ENCODE measurements around the gene MACROD2.

The MACROD2 gene

DNA sequence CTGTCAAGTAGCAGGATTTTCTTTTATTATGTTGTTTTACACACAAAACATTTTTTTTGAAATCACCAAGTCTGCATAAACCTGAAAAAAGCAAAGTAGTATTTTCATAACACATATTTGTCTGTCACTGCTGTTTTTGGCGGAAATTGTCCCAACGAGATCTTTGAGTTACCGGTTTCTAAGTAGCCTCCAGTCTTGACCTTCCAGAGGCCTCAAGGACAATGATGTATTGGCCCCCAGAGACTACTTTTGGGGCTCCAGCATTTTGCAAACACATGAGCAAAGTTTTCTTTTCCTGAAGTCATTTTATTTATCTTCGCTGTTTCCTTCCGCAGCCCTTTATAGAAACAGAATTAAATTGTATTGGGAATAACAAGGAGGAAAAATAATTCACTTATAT lies 1715.3 kb downstream of the MACROD2 start:
- DNase-seq (ENCODE audit: low read depth, low spot score): no peak

- DNase-seq (ENCODE audit: low read depth, low spot score): no peak
Observed at GRCh38 chr20:15711177-15711576, 1715.9 kb downstream of the MACROD2 start.

GRCh38 chr20:15716256-15716655 lies 1720.9 kb downstream of the MACROD2 start:
- no peak for DNase-seq (ENCODE audit: low read depth, low spot score)

GRCh38 chr20:15726416-15726815 lies 1731.1 kb downstream of the MACROD2 start:
- no peak for DNase-seq (ENCODE audit: low read depth, low spot score)

GRCh38 chr20:15734052-15734451 lies 1738.7 kb downstream of the MACROD2 start:
- no peak for DNase-seq (ENCODE audit: low read depth, low spot score)

- no peak for DNase-seq (ENCODE audit: low read depth, low spot score)
Observed at GRCh38 chr20:15739035-15739434, 1743.7 kb downstream of the MACROD2 start.

GRCh38 chr20:15740046-15740775 lies 1744.9 kb downstream of the MACROD2 start:
- DNase-seq (ENCODE audit: low read depth, low spot score): no peak

- no peak for DNase-seq (ENCODE audit: low read depth, low spot score)
Observed at GRCh38 chr20:15742087-15742486, 1746.8 kb downstream of the MACROD2 start.

DNA sequence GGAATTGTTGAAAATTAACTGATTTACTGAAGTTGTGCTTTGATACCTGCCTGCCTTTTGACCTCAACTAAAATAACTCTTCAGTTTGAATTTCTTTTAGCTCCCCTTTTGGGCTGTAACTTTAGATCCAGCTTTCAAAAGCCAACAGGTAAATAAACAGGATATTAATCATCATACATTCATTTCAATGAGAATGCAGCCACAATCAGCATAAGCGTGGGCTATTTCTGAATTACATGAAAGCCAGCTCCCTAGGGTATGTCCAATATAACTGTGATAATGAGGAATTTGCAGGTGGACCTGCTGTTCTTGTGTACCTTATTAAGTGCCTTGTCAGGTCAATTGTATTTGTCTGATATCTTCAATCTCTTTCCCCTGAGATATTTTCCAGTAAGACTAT lies 1747.3 kb downstream of the MACROD2 start:
- no peak for DNase-seq (ENCODE audit: low read depth, low spot score)

DNA sequence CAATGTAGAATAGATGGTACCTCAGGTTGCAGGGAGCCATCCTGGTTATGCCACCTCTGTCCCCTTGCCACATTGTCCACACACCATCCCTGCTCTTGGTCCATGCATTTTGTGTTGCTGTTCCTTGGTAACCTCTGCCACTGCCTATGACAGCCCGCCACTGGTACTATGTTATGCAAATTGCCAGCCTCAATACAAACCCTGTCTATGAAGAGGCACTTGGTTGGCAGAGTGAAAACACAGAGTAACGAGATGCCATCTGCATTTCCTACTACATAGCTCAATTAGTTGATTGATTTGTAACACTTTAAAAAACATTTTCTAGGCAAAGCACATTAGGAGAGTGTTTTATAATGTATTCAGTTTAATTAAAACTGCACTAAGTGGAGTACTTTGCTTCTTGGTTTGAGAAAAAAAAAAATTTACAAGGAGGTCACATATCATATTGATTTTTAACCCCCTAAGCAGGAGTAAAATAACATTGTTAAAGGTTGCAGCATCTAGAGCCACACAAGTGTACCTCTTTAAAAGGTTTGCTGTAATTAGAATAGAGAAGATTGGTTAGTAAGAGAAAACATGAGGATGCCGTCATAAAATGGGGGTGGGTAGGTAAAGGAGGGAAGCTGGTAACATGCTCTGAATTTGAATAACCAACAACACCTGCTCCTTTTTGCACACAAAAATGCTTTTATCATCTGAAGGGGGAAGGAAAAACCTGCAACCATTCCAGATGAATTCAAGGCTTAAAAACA lies 1760.9 kb downstream of the MACROD2 start:
- DNase-seq (ENCODE audit: low read depth, low spot score): no peak

- DNase-seq (ENCODE audit: low read depth, low spot score): no peak
Observed at GRCh38 chr20:15756754-15757115, 1761.4 kb downstream of the MACROD2 start.

- DNase-seq (ENCODE audit: low read depth, low spot score): no peak
Observed at GRCh38 chr20:15759594-15759993, 1764.3 kb downstream of the MACROD2 start.

GRCh38 chr20:15760001-15760621 lies 1764.8 kb downstream of the MACROD2 start:
- DNase-seq (ENCODE audit: low read depth, low spot score): no peak

DNA sequence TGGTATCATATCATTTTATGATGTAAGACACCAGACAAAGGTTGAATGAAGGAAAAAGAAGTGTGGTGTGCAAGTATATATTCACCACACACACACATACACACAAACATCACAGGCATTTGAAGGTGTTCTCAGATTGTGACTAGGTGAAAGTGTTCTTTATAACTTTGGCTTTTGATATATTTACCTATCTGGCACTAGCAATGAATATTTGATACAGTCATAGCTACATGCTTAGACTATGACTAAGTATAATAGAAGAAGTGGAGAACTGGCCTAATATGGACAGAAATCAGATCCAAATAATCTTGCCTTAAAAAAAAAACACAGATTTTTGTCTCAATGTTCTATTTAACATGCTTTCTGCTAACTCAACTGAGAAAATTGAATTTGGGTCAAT lies 1768.0 kb downstream of the MACROD2 start:
- DNase-seq (ENCODE audit: low read depth, low spot score): no peak

DNA sequence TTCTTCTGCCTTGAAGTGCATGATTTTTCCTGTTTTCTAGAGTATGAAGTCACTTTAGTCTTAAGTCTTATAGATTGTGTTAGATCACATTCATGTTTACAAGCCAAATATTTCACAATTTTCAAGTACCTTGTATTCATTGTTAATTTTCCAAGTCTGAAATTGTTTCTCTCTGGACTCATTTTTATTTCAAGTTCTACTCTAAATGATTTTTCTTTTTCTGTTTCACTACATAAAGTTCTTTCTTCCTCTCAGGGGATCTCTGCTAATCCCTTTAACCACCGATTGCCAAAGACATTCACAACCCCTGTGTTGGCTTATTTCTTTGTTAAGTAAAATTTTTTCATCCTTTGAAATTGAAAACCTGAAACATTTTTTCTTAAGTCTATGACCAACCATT lies 1772.3 kb downstream of the MACROD2 start:
- DNase-seq (ENCODE audit: low read depth, low spot score): no peak

GRCh38 chr20:15767999-15768741 lies 1772.9 kb downstream of the MACROD2 start:
- DNase-seq (ENCODE audit: low read depth, low spot score): no peak

GRCh38 chr20:15772826-15773225 lies 1777.5 kb downstream of the MACROD2 start:
- DNase-seq (ENCODE audit: low read depth, low spot score): no peak

DNA sequence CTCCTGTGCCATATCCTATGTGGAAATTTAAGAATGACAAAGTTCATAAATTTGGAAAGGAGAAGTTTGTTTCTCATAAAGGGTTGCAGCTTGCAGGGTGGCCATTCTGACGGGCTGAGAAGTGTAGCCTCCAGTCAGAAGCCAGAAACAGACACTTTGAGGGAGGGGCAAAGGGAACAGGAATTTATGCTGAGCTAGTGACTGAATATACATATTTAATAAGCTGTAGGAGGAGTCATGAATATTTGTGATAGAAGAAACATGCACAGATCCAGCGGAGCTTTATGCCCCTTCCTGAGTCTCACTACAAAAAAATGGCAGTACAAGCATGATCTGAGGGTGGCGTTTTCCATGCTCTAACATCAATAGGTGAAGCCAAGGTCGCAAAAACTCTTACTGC lies 1779.6 kb downstream of the MACROD2 start:
- no peak for DNase-seq (ENCODE audit: low read depth, low spot score)

GRCh38 chr20:15776770-15777466 lies 1781.6 kb downstream of the MACROD2 start:
- no peak for DNase-seq (ENCODE audit: low read depth, low spot score)

DNA sequence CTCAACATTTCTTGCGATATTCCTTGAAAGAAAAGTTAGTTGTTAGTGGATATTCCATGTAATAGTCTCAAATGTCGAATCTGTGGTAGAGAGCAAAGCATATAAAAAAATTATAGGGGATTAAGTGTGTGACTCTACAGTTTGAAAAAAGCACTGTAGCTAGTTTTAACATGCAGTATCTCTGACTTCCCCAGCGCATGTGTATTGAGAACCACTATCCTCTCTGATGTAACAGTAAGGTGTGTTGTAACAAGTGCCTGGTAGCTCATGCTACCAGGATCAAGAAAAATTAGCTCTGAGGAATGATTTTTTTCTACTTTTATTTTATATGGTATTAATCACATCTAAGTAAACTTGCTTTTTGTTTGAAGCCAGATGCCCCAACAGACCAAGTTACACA lies 1788.7 kb downstream of the MACROD2 start:
- no peak for DNase-seq (ENCODE audit: low read depth, low spot score)

- DNase-seq (ENCODE audit: low read depth, low spot score): no peak
Observed at GRCh38 chr20:15789079-15789478, 1793.8 kb downstream of the MACROD2 start.

- DNase-seq (ENCODE audit: low read depth, low spot score): no peak
Observed at GRCh38 chr20:15792855-15793254, 1797.5 kb downstream of the MACROD2 start.
